T47D (cell line): ENCODE results near the gene EVPLL.
"Not testable (repeated sequence)": the region's sequence is repeated elsewhere in the genome, so short reads cannot be mapped to it uniquely, and the experiment has no call there.

Experiments used
- DNase-seq, 2 experiments: peaks; one replicate each; pipeline versions ENCODE4 v3.0.0 to v3.0.0-alpha.2; 2011 to 2012; ENCODE audit warnings: low read depth in 1 of 2, low spot score in 1 of 2
- in situ Hi-C: cut with HindIII; loops from 2 replicates; pipeline ENCODE4 v1.10.0; 2016; ENCODE audit warnings: low sequenced_read_pairs, low pct_unique_long_range_greater_than_20kb

EVPLL gene

DNA sequence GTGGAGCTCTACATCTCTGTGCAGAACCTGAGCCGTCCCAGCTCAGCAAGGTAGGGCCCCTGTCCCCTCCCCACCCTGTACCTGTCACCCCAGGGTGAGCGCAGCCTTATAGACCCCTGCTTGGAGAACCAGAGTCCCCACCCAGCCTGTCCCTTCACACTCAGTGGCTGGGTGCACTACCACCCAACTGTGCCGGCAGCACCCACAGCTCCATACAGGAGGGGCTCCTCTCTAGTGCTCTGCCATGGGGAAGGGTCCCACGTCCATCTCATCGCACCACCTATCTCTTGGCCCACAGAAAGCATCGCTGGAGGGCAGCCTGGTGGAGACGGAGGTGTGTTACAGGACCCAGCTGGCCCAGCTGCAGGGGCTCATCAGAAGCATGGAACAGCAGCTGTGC is 45.4 kb downstream of the EVPLL start:
- in situ Hi-C loops: not testable (repeated sequence)

DNA sequence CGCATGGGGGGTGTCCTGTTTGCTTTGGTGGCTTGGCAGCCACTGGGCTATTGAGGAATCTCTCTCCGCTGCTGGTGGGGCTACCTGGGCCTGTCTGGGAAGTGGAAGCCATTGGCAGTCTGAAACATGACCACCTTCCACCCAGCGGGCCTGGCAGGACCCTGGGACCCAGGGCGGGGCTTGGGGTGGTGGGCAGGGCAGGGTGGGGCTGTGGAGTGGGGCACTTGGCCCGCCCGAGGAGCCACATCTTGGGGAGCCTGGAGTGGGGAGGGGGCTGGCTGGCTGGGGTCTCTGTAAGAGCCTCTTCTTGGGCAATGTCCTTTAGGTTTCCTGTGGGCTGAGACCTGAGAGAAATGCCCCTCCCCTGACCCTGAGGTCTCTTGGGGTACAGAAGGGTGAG is 48.0 kb downstream of the EVPLL start:
- in situ Hi-C loops, DNase-seq: not testable (repeated sequence)

More for the DNA sequence above, 45.4 kb downstream of the EVPLL start:
- DNase-seq: not testable (repeated sequence)

GRCh38 chr17:18426639-18427038 is 49.1 kb downstream of the EVPLL start:
- in situ Hi-C loops, DNase-seq: not testable (repeated sequence)

DNA sequence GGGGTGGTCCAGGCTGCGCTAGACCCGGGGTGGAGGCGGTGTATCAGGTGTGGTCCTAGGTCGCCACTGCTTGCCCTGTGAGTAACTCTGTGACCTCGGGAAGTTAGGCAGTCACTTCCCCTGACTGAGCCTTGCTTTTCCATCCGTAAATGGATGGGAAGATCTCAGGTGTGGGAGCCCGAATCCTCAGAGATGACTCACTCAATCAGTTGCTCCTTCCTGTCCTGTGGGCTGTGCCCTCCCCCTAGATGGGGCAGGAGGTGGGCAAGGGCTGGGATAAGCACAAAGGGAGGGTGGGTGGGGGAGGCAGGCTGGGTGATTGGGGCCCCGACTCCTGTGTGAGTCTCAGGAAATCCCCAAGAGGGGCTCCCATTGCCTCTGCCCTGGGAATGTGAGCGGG is 54.6 kb downstream of the EVPLL start:
- DNase-seq, in situ Hi-C loops: not testable (repeated sequence)
